NCI-H510A treated with DMSO at 0.1 percent for 48 hours (cell line): Measurements from ENCODE around the gene MYL3.

Experiments used
- DNase-seq: peaks from one replicate; lab custom pipeline; 2025; lab: John Stamatoyannopoulos, UW

The MYL3 gene

DNA sequence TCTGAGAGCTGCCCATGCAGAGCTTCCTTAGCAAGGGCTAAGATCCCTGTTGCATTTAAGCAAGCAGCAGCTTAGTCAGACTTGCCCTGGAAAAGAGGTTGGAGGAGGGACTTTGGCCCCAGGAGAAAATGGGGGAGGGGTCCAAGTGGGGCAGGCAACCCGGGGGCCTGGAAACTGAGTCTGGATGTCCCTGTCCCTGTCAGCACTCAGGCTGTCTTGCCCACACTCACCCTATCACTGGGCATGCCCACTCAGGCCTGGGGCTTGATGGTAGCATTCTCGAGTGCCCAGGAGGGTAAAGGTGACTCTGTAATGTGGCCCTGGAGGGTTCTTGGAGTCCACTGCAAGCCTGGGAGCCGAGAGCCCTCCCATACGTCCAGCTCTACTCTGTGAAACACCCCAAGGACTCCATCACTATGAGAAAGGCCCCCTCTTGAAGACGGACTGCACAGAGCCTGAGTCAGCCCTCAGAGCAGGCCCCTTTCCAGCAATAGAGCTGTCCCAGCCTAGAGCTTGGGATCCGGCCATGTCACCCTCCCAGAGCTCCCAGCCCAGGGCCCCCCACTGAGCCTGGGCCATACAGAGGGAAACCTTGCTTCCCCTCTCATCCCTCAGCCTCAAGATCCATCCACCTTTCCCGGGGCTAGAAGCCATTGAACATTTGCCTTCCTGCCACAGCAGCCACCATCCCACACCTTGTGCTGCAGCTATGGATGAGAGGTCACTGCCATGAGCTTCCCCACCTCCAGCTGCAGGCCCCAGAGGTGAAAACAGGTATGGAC lies 13.4 kb downstream of the MYL3 start:
- DNase-seq, result no peak

- no peak for DNase-seq
These were observed 14.1 kb downstream of the MYL3 start for GRCh38 chr3:46849045-46849631.

DNA sequence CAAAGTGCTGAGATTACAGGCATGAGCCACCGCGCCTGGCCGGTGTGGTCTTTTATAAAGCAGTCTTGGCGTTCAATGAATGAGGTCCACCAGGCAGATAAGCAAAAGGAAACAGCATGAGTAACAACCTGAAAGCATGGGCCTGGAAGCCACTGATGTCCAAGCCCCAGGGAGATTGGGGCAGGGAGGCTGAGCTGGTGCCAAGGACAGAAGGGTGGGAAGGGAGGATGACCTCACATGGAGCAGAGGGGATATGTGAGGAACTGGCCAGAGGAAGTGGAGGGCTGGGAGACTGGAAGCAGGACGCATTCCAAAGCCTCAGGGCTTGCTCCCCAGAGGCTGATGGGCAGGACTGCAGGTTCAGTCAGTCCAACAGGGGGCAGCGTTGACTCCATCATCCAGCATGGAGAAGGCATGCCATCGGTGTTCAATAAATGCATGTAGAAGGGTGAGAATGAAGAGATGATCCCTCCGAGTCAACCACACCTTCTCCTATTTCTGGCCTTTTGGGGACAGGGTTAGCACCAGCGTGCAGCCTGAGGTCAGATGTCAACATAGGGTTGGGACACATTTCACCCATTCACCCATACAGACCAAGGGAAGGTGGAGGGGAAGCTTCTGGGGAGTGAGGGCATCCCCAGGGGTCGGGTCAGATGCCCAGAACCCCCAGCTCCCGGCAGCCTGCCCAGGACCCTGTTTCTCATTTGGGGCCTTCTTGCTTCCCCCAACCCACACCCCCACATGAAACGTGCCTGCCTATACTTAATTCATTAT lies 14.8 kb downstream of the MYL3 start:
- DNase-seq, result no peak

DNA sequence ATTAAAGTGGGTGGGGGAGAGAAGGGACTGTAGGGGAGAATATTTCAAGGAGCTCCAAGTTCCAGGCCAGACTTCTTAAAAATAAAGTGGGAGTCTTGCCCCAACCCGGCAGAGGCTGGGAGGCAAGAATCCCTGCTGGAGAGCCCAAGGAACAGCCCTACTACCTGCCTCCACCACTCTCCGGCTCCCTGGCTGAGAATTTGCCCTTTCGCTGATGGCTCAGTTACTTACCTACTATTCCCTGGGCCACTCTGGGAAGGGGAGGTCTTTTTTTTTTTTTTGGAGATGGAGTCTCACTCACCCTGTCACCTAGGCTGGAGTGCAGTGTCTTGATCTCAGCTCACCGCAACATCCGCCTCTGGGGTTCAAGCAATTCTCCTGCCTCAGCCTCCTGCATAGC lies 15.5 kb downstream of the MYL3 start:
- no peak for DNase-seq

GRCh38 chr3:46846624-46847542 lies 16.4 kb downstream of the MYL3 start:
- DNase-seq, result no peak

GRCh38 chr3:46845860-46846623 lies 17.2 kb downstream of the MYL3 start:
- DNase-seq, result no peak

GRCh38 chr3:46845397-46845859 lies 17.8 kb downstream of the MYL3 start:
- DNase-seq, result no peak

- no peak for DNase-seq
These were observed 18.3 kb downstream of the MYL3 start for GRCh38 chr3:46844881-46845312.

GRCh38 chr3:46844397-46844796 lies 18.8 kb downstream of the MYL3 start:
- no peak for DNase-seq

- no peak for DNase-seq
These were observed 19.7 kb downstream of the MYL3 start for GRCh38 chr3:46843508-46843907.

DNA sequence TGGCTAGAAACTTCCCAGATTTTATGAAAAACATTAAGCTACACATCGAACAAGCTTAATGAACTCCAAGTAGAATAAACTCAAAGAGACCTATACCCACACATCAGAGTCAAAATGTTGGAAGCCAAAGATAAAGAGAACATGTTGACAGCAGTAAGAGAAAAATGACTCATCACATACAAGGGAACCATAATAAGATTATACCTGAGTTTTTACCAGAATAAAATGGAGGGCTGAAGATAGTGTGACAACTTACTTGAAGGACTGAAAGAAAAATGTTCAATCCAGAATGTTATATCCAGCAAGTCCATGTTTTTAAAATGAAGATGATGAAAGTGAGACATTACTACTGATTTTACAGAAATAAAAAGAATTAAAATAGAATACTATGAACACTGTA lies 22.8 kb downstream of the MYL3 start:
- DNase-seq, result no peak

DNA sequence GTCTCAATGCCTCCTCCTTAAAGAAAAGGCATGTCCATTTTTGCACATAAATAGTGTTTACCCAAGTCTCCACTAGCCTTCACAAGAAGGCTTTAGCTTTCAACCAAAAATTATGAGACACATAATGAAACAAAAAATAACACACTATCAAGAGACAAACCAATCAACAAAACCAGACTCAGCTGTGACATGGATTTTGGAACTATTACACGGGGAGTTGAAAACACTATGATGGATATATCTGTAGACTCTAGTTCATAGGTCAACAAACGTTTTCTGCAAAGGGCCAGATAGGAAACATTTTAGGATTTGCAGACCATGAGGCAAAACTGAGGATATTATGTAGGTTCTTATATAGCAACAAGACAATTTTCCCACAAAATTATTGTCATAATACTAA lies 24.9 kb downstream of the MYL3 start:
- DNase-seq, result no peak

- DNase-seq, result no peak
These were observed 27.8 kb downstream of the MYL3 start for GRCh38 chr3:46835491-46835890.

GRCh38 chr3:46835054-46835453 lies 28.2 kb downstream of the MYL3 start:
- no peak for DNase-seq

GRCh38 chr3:46833346-46834300 lies 29.6 kb downstream of the MYL3 start:
- DNase-seq, result no peak

GRCh38 chr3:46831841-46832240 lies 31.4 kb downstream of the MYL3 start:
- no peak for DNase-seq

GRCh38 chr3:46831316-46831715 lies 31.9 kb downstream of the MYL3 start:
- no peak for DNase-seq

DNA sequence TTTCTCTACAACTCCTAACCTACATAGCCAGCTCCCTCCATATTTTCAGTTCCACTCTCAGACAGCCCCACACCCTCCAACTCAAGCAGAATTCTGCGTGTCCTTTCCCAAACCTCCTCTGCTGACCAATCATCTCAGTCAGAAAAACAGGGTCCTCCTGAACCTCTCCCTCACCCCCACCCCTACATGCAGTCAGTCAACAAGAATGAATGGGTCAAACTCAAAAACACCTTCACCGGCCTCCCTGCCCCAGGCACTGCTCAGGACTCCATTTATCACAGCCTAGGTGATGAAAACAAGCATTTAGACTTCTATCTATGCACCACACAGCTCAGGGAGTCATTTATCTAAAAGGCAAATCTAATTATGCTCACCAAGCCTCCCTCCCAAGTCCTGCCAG lies 32.4 kb downstream of the MYL3 start:
- no peak for DNase-seq

- no peak for DNase-seq
These were observed 33.5 kb downstream of the MYL3 start for GRCh38 chr3:46829699-46830208.

- no peak for DNase-seq
These were observed 37.8 kb downstream of the MYL3 start for GRCh38 chr3:46825450-46825849.
